ENCODE data around the gene BCOR. TPM values are rescaled to one million over a fixed set of nuclear protein-coding genes. Genes with fewer than 3 reads are reported as not detected.

Gene BCOR
- total and polyA plus RNA-seq, 2 of the 13 experiments (the other 11 are each of a cell fraction or from before 2014, with no cell fraction given): 14.3 to 15.2 TPM

DNA sequence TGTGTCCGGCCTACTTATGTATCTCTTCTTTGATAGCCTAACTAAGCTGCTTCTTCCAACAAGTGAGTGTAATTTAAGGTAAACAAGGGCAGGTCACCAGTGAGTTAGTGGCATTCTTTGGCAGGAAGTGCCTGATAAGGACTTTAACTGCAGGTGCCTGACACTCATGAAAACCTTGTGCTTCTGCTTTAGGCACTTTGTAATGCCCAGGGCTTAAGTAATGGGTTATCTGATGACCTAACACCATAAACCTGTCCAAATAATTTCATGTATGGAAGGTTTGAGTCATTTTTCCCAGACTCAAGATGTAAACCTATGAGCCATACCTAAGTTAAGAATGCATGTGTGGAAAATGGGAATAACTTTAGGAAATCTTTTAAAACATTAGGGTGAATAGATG lies 43.0 kb downstream of the BCOR start:
- Histone ChIP-seq H3K4me3 (replicated peaks in 1 of 3; ENCODE audit: insufficient read depth in 1 of 3, low read depth in 2 of 3, low read length in 3 of 3) (no peak overlapping the region), H3K4me1 (ENCODE audit: insufficient read depth, low read length) (no peaks in the 10 kb centered on the region), H3K9ac (ENCODE audit: insufficient read depth, low read depth, low read length) (no peak overlapping the region), H3K9me3 (ENCODE audit: low read length) (peaks cover 7% of the 10 kb centered on the region; the same call in 1 of the 2 replicates), H3K36me3 (replicated peaks in 1 of 2; ENCODE audit: control insufficient read depth in 1 of 2, insufficient read depth in 2 of 2, low read length in 2 of 2) (peaks cover 11 to 81% of the 10 kb centered on the region in 2 experiments), H3K4me2 (ENCODE audit: low read depth, low read length) (no peak overlapping the region), H3K79me2 (ENCODE audit: insufficient read depth, low read length) (no peaks in the 10 kb centered on the region), H3K27ac (ENCODE audit: extremely low read length, insufficient read depth, low read length) (no peak overlapping the region), H3K27me3 (ENCODE audit: control insufficient read depth in 1 of 2, insufficient read depth in 2 of 2, low read length in 2 of 2) (no peaks in the 10 kb centered on the region), H2AFZ (ENCODE audit: low read length) (no peak overlapping the region), H4K20me1 (ENCODE audit: insufficient read depth, low read length) (no peaks in the 10 kb centered on the region)
- TF ChIP-seq, protein P1, sequence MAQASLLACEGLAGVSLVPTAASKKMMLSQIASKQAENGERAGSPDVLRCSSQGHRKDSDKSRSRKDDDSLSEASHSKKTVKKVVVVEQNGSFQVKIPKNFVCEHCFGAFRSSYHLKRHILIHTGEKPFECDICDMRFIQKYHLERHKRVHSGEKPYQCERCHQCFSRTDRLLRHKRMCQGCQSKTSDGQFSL (CRISPR knock-in tag; IDR thresholded peaks at IDR 0.05): no peak
- no peak for DNase-seq (ENCODE audit: low spot score)
- ChIA-PET POLR2A (no interaction called here), CTCF (ENCODE audit: low intra/inter-chr PET ratio, low total read pairs) (no interaction called here)
- no peak for ATAC-seq
- no TSS peak for BruUV-seq (replicated peaks)
- WGBS (ENCODE audit: low lambda C conversion rate): no CpG with 5 or more reads among the region's 1 CpG
- intact Hi-C loops (cut with micrococcal nuclease; ENCODE audit: unreplicated experiment) (no loop called here), in situ Hi-C loops (cut with HindIII; ENCODE audit: extremely low pct_ligation_motif_present, low pct_unique_long_range_greater_than_20kb) (no loop called here)
- peak; percentile 30 for FAIRE-seq

DNA sequence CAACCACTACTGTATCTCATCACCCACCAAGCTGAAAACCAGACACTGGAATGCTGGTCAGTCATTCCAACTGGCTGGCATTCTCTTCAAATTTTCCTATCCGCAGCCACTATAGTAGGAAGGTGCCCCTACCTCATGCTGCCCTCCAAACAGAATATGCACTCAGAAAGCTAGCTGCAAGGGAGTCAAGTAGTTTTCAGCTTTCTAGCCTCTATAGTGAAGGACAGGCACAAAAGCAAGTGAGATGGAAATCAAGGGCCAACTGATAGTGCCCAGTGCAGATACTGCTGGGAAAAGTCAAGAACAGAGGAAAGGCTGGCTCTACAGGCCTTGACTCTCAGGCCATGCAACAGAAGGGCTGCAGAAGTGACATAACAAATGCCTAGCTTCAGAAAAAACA lies 47.2 kb downstream of the BCOR start:
- Histone ChIP-seq H3K79me2 (ENCODE audit: insufficient read depth, low read length) (no peaks in the 10 kb centered on the region), H3K27me3 (ENCODE audit: control insufficient read depth in 1 of 2, insufficient read depth in 2 of 2, low read length in 2 of 2) (no peaks in the 10 kb centered on the region), H3K9me3 (ENCODE audit: low read length) (peaks cover 7% of the 10 kb centered on the region; the same call in 1 of the 2 replicates), H3K4me3 (replicated peaks in 1 of 3; ENCODE audit: insufficient read depth in 1 of 3, low read depth in 2 of 3, low read length in 3 of 3) (no peak overlapping the region), H2AFZ (ENCODE audit: low read length) (no peak overlapping the region), H3K36me3 (replicated peaks in 1 of 2; ENCODE audit: control insufficient read depth in 1 of 2, insufficient read depth in 2 of 2, low read length in 2 of 2) (peaks cover 9 to 55% of the 10 kb centered on the region in 2 experiments), H4K20me1 (ENCODE audit: insufficient read depth, low read length) (no peaks in the 10 kb centered on the region), H3K4me1 (ENCODE audit: insufficient read depth, low read length) (peaks cover 4% of the 10 kb centered on the region; the same call in 1 of the 2 replicates), H3K9ac (ENCODE audit: insufficient read depth, low read depth, low read length) (no peak overlapping the region), H3K27ac (ENCODE audit: extremely low read length, insufficient read depth, low read length) (no peak overlapping the region), H3K4me2 (ENCODE audit: low read depth, low read length) (no peak overlapping the region)
- BruUV-seq (replicated peaks): no TSS peak
- TF ChIP-seq ZNF557 (CRISPR knock-in tag; IDR thresholded peaks at IDR 0.05) (no peak), HDAC6 (IDR thresholded peaks at IDR 0.05; ENCODE audit: low read depth, low read length) (no peak), ZNF570 (CRISPR knock-in tag; IDR thresholded peaks at IDR 0.05; ENCODE audit: borderline replicate concordance) (no peak), MTA1 (CRISPR knock-in tag; IDR thresholded peaks at IDR 0.05; ENCODE audit: borderline replicate concordance) (no peak), ATM (IDR thresholded peaks at IDR 0.05; ENCODE audit: borderline replicate concordance) (no peak), ZNF260 (CRISPR knock-in tag; IDR thresholded peaks at IDR 0.05; ENCODE audit: borderline replicate concordance, low read depth) (no peak), TSC22D2 (CRISPR knock-in tag; IDR thresholded peaks at IDR 0.05; ENCODE audit: borderline replicate concordance) (no peak), SP5 (CRISPR knock-in tag; IDR thresholded peaks at IDR 0.05; ENCODE audit: borderline replicate concordance, low read depth) (no peak)
- TF ChIP-seq, protein P2, sequence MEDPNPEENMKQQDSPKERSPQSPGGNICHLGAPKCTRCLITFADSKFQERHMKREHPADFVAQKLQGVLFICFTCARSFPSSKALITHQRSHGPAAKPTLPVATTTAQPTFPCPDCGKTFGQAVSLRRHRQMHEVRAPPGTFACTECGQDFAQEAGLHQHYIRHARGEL (CRISPR knock-in tag; IDR thresholded peaks at IDR 0.05): no peak
- TF ChIP-seq, protein P3, sequence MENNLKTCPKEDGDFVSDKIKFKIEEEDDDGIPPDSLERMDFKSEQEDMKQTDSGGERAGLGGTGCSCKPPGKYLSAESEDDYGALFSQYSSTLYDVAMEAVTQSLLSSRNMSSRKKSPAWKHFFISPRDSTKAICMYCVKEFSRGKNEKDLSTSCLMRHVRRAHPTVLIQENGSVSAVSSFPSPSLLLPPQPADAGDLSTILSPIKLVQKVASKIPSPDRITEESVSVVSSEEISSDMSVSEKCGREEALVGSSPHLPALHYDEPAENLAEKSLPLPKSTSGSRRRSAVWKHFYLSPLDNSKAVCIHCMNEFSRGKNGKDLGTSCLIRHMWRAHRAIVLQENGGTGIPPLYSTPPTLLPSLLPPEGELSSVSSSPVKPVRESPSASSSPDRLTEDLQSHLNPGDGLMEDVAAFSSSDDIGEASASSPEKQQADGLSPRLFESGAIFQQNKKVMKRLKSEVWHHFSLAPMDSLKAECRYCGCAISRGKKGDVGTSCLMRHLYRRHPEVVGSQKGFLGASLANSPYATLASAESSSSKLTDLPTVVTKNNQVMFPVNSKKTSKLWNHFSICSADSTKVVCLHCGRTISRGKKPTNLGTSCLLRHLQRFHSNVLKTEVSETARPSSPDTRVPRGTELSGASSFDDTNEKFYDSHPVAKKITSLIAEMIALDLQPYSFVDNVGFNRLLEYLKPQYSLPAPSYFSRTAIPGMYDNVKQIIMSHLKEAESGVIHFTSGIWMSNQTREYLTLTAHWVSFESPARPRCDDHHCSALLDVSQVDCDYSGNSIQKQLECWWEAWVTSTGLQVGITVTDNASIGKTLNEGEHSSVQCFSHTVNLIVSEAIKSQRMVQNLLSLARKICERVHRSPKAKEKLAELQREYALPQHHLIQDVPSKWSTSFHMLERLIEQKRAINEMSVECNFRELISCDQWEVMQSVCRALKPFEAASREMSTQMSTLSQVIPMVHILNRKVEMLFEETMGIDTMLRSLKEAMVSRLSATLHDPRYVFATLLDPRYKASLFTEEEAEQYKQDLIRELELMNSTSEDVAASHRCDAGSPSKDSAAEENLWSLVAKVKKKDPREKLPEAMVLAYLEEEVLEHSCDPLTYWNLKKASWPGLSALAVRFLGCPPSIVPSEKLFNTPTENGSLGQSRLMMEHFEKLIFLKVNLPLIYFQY (CRISPR knock-in tag; IDR thresholded peaks at IDR 0.05; ENCODE audit: borderline replicate concordance): no peak
- TF ChIP-seq, protein P4, sequence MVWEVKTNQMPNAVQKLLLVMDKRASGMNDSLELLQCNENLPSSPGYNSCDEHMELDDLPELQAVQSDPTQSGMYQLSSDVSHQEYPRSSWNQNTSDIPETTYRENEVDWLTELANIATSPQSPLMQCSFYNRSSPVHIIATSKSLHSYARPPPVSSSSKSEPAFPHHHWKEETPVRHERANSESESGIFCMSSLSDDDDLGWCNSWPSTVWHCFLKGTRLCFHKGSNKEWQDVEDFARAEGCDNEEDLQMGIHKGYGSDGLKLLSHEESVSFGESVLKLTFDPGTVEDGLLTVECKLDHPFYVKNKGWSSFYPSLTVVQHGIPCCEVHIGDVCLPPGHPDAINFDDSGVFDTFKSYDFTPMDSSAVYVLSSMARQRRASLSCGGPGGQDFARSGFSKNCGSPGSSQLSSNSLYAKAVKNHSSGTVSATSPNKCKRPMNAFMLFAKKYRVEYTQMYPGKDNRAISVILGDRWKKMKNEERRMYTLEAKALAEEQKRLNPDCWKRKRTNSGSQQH (CRISPR knock-in tag; IDR thresholded peaks at IDR 0.05; ENCODE audit: low read depth): no peak
- WGBS (ENCODE audit: low lambda C conversion rate): 90% methylated on average over 1 of the region's 1 CpG
- ATAC-seq (no peak), DNase-seq (ENCODE audit: low spot score) (no peak), FAIRE-seq (no peak)
- ChIA-PET CTCF (ENCODE audit: low intra/inter-chr PET ratio, low total read pairs) (no interaction called here), POLR2A (no interaction called here)
- in situ Hi-C loops (cut with HindIII; ENCODE audit: extremely low pct_ligation_motif_present, low pct_unique_long_range_greater_than_20kb): no loop called here
- intact Hi-C loops (cut with micrococcal nuclease; ENCODE audit: unreplicated experiment): no loop called here
